Smooth muscle cell (in vitro differentiated cells): Measurements from ENCODE around the gene CCDC107. TPM values are rescaled to one million over a fixed set of nuclear protein-coding genes. Genes with fewer than 3 reads are reported as not detected.

Source experiments
- DNase-seq: peaks from one replicate; lab custom pipeline; 2025; ENCODE audit not compliant: unreplicated experiment; lab: John Stamatoyannopoulos, UW
- H2AFZ ChIP-seq: fragments of 200-600 bp; sonication (generic); 2 replicates; pipeline ENCODE4 v1.6.0; 2016; ENCODE audit warnings: antibody characterized with exemption, low read depth, mild to moderate bottlenecking
- H3F3A ChIP-seq: fragments of 200-600 bp; sonication (generic); 2 replicates; pipeline ENCODE4 v1.6.0; 2017; ENCODE audit warnings: antibody characterized with exemption, low read depth
- H3K27ac ChIP-seq: fragments of 200-600 bp; sonication (generic); 2 replicates; pipeline ENCODE4 v1.5.1; 2016; ENCODE audit warnings: low read depth, mild to moderate bottlenecking
- H3K27me3 ChIP-seq: fragments of 200-600 bp; sonication (generic); 2 replicates; pipeline ENCODE4 v1.6.1; 2016; ENCODE audit warnings: low read depth, mild to moderate bottlenecking
- H3K36me3 ChIP-seq: fragments of 200-600 bp; sonication (generic); 2 replicates; pipeline ENCODE4 v1.5.1; 2016; ENCODE audit warnings: low read depth
- H3K4me1 ChIP-seq: fragments of 200-600 bp; sonication (generic); 2 replicates; pipeline ENCODE4 v1.5.1; 2016; ENCODE audit warnings: low read depth
- H3K4me2 ChIP-seq: fragments of 200-600 bp; sonication (generic); 2 replicates; pipeline ENCODE4 v1.6.0; 2016; ENCODE audit warnings: mild to moderate bottlenecking
- H3K4me3 ChIP-seq: fragments of 200-600 bp; sonication (generic); 2 replicates; pipeline ENCODE4 v1.5.1; 2016; ENCODE audit warnings: mild to moderate bottlenecking
- H3K79me2 ChIP-seq: fragments of 200-600 bp; sonication (generic); 2 replicates; pipeline ENCODE4 v1.6.0; 2016; ENCODE audit warnings: low read depth, mild to moderate bottlenecking
- H3K9ac ChIP-seq: fragments of 200-600 bp; sonication (generic); 2 replicates; pipeline ENCODE4 v1.6.0; 2016; ENCODE audit warnings: low read depth
- H3K9me3 ChIP-seq: fragments of 200-600 bp; sonication (generic); replicated peaks from 2 replicates; pipeline ENCODE4 v1.5.1; 2016; ENCODE audit warnings: low read depth
- H4K20me1 ChIP-seq: fragments of 200-600 bp; sonication (generic); 2 replicates; pipeline ENCODE4 v1.6.0; 2016; ENCODE audit warnings: low read depth
- WGBS: methylation state at CpG from one replicate; pipeline ENCODE4 v1.1.7; 2016; ENCODE audit warnings: low lambda C conversion rate; 5-methylcytosine and 5-hydroxymethylcytosine counted together
- polyA plus RNA-seq: library from polyadenylated mRNA; unstranded; fragments of >200 nt; fragmentation: Nextera tagmentation; extraction: Ambion mirVana; gene quantifications from 2 replicates; pipeline ENCODE4 v1.2.1, GENCODE V29; 2016
- total RNA-seq: library from RNA; depleted of rRNA; stranded (reverse); fragments of >200 nt; gene quantifications from 2 replicates; pipeline ENCODE4 v1.2.3, GENCODE V29; 2014
- TF ChIP-seq, protein P1 (sequence below): fragments of 200-600 bp; sonication (generic); IDR thresholded peaks from 2 replicates; pipeline ENCODE4 v1.5.1; 2017; ENCODE audit warnings: borderline replicate concordance, mild to moderate bottlenecking, antibody characterized with exemption; ENCODE audit not compliant: insufficient read depth, poor library complexity, severe bottlenecking

CCDC107 gene
- total and polyA plus RNA-seq, 2 experiments from 2014 or later: 19.6 to 37.1 TPM

DNA sequence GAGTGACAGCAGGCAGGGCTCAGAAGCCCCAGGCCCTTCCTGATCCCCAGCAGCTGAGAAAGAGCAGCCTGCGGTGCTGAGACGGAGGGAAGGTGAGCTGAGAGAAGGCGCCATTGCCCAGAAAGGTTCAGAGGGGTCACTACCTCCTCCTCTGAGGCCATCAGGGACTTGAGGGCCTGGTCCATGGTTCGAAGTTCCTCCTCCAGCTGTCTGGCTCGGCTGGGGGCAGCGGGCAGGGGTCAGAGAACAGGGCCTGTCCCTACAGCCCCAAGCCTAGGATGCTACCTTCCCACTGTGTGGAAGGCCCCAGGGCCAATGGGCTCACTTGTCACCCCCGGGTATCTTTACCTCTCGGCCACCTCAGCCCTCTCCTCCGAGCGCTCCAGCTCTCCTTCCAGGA is 26.8 kb downstream of the CCDC107 start:
- Histone ChIP-seq H2AFZ (no peak overlapping the region), H4K20me1 (peaks cover 86% of the 10 kb centered on the region), H3K9me3 (no peaks in the 10 kb centered on the region), H3K79me2 (peaks cover 35% of the 10 kb centered on the region), H3K36me3 (no peaks in the 10 kb centered on the region), H3F3A (peaks cover 70% of the 10 kb centered on the region), H3K9ac (no peak overlapping the region), H3K4me2 (no peak overlapping the region), H3K4me1 (peaks cover 12% of the 10 kb centered on the region), H3K4me3 (no peak overlapping the region), H3K27ac (peak overlapping the region; percentile 51), H3K27me3 (no peaks in the 10 kb centered on the region)
- TF ChIP-seq, protein P1, sequence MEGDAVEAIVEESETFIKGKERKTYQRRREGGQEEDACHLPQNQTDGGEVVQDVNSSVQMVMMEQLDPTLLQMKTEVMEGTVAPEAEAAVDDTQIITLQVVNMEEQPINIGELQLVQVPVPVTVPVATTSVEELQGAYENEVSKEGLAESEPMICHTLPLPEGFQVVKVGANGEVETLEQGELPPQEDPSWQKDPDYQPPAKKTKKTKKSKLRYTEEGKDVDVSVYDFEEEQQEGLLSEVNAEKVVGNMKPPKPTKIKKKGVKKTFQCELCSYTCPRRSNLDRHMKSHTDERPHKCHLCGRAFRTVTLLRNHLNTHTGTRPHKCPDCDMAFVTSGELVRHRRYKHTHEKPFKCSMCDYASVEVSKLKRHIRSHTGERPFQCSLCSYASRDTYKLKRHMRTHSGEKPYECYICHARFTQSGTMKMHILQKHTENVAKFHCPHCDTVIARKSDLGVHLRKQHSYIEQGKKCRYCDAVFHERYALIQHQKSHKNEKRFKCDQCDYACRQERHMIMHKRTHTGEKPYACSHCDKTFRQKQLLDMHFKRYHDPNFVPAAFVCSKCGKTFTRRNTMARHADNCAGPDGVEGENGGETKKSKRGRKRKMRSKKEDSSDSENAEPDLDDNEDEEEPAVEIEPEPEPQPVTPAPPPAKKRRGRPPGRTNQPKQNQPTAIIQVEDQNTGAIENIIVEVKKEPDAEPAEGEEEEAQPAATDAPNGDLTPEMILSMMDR: no peak
- no peak for DNase-seq
- 98% methylated on average over 10 of the region's 10 CpGs for WGBS

DNA sequence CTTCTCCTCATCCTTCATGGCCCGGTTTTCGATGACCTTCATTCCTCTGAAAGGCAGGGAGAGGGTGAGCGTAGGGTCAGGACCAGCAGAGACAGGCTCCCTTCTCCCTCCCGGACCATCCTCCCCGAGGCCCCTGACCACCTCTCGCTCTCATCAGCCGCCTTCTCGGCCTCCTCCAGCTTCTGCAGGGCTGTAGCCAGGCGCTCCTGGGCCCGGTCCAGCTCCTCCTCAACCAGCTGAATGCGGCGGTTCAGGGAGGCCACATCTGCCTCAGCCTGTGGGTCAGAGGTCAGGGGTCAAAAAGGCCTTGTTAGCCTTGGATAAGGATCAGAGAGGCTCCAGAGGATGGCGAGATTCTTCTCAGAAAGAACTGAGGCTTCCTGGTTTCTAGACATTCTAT is 27.4 kb downstream of the CCDC107 start:
- H3K27me3 ChIP-seq: no peaks in the 10 kb centered on the region
- H3K9me3 ChIP-seq: no peaks in the 10 kb centered on the region
- 99% methylated on average over 13 of the region's 13 CpGs for WGBS
- no peak overlapping the region for H3K27ac ChIP-seq
- H3K4me3 ChIP-seq: no peak overlapping the region
- H4K20me1 ChIP-seq: peaks cover 86% of the 10 kb centered on the region
- H3K9ac ChIP-seq: no peak overlapping the region
- H3F3A ChIP-seq: peaks cover 75% of the 10 kb centered on the region
- peaks cover 12% of the 10 kb centered on the region for H3K4me1 ChIP-seq
- H3K79me2 ChIP-seq: peaks cover 35% of the 10 kb centered on the region
- H2AFZ ChIP-seq: no peak overlapping the region
- no peak overlapping the region for H3K4me2 ChIP-seq
- TF ChIP-seq, protein P1: no peak
- H3K36me3 ChIP-seq: no peaks in the 10 kb centered on the region
- DNase-seq: no peak

DNA sequence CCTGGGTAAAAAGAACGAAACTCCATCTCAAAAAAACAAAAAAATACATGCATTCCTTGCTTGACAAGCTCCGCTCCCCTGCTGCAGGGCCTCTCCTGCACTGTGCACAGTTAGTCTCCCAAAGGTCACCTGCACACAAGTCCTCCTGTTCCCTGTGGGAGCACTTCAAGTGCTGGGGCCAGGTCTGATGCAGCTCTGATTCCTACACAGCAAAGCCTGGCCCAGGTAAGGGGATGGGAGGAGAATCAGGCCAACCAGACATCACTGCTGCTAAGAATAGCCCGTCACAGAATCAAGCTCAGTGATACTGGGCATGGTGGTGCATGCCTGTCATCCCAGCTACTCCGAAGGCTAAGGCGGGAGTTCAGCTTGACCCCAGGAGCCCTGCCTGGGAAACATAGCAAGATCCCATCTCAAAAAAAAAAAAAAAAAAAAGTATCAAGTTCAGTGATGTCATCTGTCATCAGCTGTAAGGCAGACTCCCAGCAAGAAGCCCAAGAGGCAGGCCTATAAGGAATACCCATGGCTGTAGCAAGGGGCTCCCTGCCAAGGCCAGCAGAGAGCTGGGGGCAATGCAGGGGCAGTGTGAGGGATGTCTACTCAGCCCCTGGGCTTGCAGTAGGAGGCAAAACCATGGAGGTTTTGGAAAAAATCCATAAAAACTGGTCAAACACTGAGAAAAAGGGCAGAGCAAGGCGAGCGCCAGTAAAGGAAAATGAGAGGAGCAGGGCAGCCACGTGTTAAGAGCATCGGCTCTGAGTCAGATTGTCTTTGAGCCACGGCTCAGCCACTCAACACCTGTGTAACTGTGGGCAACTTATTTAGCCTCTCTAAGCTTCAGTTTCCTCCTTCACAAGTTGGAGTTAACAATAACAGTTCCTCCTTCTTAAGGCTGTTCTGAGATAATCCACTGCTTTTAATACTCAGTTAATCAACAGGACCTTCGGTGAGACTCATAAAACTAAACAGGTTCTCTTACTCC is 28.4 kb downstream of the CCDC107 start:
- Histone ChIP-seq H4K20me1 (peaks cover 82% of the 10 kb centered on the region), H3F3A (peaks cover 75% of the 10 kb centered on the region), H3K9me3 (no peaks in the 10 kb centered on the region), H3K27me3 (no peaks in the 10 kb centered on the region), H3K4me3 (no peak overlapping the region), H3K9ac (no peak overlapping the region), H3K79me2 (peaks cover 35% of the 10 kb centered on the region), H3K27ac (peak overlapping the region; percentile 35), H3K36me3 (no peaks in the 10 kb centered on the region), H2AFZ (no peak overlapping the region), H3K4me2 (peak overlapping the region; percentile 95), H3K4me1 (peaks cover 15% of the 10 kb centered on the region)
- 58% methylated on average over 11 of the region's 11 CpGs for WGBS
- DNase-seq: no peak
- TF ChIP-seq, protein P1: no peak

GRCh38 chr9:35687306-35687705 is 29.2 kb downstream of the CCDC107 start:
- Histone ChIP-seq H3K9me3 (no peaks in the 10 kb centered on the region), H3K4me1 (peaks cover 18% of the 10 kb centered on the region), H3K79me2 (peaks cover 35% of the 10 kb centered on the region), H3K27ac (peak overlapping the region; percentile 35), H3K36me3 (no peaks in the 10 kb centered on the region), H4K20me1 (peaks cover 74% of the 10 kb centered on the region), H3K4me3 (peak overlapping the region; percentile 70), H3K27me3 (no peaks in the 10 kb centered on the region), H2AFZ (no peak overlapping the region), H3K4me2 (peak overlapping the region; percentile 95), H3F3A (peaks cover 73% of the 10 kb centered on the region), H3K9ac (no peak overlapping the region)
- TF ChIP-seq, protein P1: no peak
- WGBS: 75% methylated on average over 2 of the region's 2 CpGs
- no peak for DNase-seq
